ENCODE measurements around the gene VSTM4.

The VSTM4 gene

DNA sequence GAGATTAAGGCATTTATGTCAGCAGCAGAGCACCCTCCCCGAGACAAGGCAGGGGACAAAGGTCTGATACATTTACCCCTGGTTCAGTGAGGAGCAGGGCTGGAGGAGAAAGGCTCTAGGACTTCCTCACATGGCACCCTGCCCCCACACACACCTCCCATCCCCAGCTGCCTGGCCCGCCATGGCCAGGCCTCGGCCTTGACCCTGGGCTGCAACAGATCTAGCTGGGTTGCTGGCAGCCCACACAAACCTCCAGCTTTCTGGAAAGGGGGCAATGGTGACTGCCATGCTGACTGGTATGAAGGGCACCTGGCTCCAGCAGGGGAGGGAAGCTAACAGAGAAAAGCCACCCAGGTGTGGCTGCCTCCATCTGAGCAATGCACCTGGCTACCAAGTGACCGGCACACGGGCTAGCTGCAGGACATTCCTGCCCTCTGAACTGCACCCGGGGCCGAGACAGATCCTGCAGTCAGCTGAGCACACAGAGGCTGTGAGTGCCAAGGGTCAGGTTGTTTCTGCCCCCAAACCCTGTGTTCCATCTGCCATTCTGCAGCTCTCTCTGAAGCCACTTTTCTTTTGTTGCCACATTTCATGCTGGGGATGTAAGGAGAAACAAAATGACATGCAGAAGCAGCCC is 89.9 kb downstream of the VSTM4 start:
- TF ChIP-seq, protein P1, sequence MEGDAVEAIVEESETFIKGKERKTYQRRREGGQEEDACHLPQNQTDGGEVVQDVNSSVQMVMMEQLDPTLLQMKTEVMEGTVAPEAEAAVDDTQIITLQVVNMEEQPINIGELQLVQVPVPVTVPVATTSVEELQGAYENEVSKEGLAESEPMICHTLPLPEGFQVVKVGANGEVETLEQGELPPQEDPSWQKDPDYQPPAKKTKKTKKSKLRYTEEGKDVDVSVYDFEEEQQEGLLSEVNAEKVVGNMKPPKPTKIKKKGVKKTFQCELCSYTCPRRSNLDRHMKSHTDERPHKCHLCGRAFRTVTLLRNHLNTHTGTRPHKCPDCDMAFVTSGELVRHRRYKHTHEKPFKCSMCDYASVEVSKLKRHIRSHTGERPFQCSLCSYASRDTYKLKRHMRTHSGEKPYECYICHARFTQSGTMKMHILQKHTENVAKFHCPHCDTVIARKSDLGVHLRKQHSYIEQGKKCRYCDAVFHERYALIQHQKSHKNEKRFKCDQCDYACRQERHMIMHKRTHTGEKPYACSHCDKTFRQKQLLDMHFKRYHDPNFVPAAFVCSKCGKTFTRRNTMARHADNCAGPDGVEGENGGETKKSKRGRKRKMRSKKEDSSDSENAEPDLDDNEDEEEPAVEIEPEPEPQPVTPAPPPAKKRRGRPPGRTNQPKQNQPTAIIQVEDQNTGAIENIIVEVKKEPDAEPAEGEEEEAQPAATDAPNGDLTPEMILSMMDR (IDR thresholded peaks at IDR 0.05; ENCODE audit: extremely low read depth, insufficient read depth, missing control alignments) = no peak

DNA sequence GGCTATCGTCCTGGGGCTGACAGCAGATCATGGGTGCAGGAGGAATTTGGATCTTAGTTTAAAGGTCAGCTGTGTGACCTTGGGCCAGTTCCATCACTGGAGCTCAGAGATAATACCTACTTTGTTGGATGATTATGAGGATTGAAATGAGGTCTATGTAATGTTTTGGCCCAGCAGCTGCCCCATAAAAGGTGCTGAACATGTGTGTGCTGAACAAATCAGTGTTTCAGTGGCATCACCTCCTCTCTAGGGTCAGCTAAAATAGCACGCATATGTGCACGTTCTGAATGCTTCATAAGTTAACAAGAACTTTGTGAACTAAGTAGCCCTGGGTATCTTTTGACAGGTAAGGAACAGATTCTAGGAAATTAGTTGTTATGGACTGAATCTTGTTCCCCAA is 90.8 kb downstream of the VSTM4 start:
- no peak for DNase-seq (ENCODE audit: low spot score)
- in situ Hi-C loops (cut with MboI; ENCODE audit: low pct_unique_long_range_greater_than_20kb, low sequenced_read_pairs, unreplicated experiment) = no loop called here
- TF ChIP-seq, protein P1 (IDR thresholded peaks at IDR 0.05; ENCODE audit: extremely low read depth, insufficient read depth, missing control alignments) = no peak

More for the DNA sequence above, 89.9 kb downstream of the VSTM4 start:
- no peak for DNase-seq (ENCODE audit: low spot score)
- in situ Hi-C loops (cut with MboI; ENCODE audit: low pct_unique_long_range_greater_than_20kb, low sequenced_read_pairs, unreplicated experiment) = no loop called here

DNA sequence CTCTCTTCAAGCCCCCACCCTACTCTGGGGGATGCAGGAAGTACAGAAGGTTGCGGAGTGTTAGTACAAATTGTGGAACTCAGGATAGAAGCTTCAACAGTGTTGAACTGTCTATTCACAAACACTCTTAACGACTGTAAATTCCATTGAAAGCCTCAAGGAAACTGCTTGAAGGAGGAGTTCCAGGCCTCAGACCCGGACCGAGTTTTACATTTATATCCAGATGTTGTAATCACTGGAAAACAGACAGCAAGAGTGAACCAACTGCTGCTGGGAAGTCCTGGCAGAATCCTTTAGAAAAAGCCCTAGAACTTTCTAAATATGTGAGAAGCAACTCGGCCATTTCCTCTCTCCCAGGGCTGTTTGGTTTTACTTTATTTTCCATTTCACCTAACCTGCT is 91.6 kb downstream of the VSTM4 start:
- TF ChIP-seq, protein P1 (IDR thresholded peaks at IDR 0.05; ENCODE audit: extremely low read depth, insufficient read depth, missing control alignments) = no peak
- DNase-seq (ENCODE audit: low spot score) = no peak
- in situ Hi-C loops (cut with MboI; ENCODE audit: low pct_unique_long_range_greater_than_20kb, low sequenced_read_pairs, unreplicated experiment) = no loop called here

DNA sequence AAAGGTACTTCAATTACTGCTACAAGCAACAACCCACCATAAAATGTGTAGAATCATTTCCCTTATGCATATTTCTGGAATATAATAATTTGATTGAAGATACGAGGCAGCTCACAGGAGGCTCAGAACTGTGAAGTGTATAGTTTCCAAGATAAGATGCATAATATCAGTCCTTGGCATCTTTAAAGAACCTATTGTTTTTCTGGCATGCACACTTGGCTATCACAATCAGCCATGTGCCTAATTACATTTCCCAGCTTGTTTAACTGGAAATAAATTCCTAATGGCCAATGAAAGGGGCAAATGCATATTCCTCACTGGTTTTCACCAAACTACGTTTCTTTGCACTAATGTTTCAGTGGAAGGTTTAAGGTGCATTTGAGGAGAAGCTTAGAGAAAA is 92.3 kb downstream of the VSTM4 start:
- in situ Hi-C loops (cut with MboI; ENCODE audit: low pct_unique_long_range_greater_than_20kb, low sequenced_read_pairs, unreplicated experiment) = no loop called here
- DNase-seq (ENCODE audit: low spot score) = no peak
- TF ChIP-seq, protein P1 (IDR thresholded peaks at IDR 0.05; ENCODE audit: extremely low read depth, insufficient read depth, missing control alignments) = no peak

DNA sequence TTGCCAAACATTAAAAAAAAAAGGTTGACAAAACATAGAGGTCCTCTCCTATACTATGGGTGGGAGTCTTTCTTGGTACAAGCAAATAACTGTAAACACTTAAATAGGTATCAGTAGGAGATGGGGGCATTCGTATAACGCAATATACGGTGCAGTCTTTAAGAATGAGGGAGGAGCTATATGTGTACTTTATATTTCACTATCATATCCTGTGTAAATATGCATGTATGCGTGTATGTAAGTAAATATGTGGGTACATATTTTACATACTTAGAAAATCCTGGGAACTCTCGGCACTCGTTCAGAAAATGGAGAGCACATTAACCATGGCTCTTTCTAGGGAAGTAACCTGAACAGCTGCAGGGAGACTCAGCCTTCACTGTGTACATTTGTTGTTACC is 93.6 kb downstream of the VSTM4 start:
- in situ Hi-C loops (cut with MboI; ENCODE audit: low pct_unique_long_range_greater_than_20kb, low sequenced_read_pairs, unreplicated experiment) = no loop called here
- DNase-seq (ENCODE audit: low spot score) = no peak
- TF ChIP-seq, protein P1 (IDR thresholded peaks at IDR 0.05; ENCODE audit: extremely low read depth, insufficient read depth, missing control alignments) = no peak

DNA sequence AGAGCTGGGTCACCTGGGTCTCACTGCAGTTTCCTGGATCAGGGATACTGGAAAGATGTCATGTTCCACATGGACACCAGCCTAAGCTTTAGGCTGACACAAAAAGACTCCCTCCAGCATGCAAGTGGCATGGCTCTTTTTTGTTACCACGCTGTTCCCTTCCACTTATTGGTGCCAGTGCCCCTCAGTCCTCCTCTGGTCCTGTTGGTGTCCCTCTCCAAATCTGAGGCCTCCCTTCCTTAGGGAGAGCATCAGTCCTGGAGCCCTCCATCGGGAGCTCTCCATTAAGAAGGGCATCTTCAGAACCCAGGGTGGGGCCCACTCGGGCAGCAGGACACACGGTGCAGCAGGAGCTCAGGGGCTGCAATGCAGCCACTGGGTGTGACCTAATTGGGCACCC is 99.6 kb downstream of the VSTM4 start:
- in situ Hi-C loops (cut with MboI; ENCODE audit: low pct_unique_long_range_greater_than_20kb, low sequenced_read_pairs, unreplicated experiment) = no loop called here
- TF ChIP-seq, protein P1 (IDR thresholded peaks at IDR 0.05; ENCODE audit: extremely low read depth, insufficient read depth, missing control alignments) = no peak
- DNase-seq (ENCODE audit: low spot score) = no peak

Measured in GM13977 (cell line).